ENCODE measurements around the gene LRRC37B.
"Not testable (repeated sequence)": the region's sequence is repeated elsewhere in the genome, so short reads cannot be mapped to it uniquely, and the experiment has no call there.

The LRRC37B gene

DNA sequence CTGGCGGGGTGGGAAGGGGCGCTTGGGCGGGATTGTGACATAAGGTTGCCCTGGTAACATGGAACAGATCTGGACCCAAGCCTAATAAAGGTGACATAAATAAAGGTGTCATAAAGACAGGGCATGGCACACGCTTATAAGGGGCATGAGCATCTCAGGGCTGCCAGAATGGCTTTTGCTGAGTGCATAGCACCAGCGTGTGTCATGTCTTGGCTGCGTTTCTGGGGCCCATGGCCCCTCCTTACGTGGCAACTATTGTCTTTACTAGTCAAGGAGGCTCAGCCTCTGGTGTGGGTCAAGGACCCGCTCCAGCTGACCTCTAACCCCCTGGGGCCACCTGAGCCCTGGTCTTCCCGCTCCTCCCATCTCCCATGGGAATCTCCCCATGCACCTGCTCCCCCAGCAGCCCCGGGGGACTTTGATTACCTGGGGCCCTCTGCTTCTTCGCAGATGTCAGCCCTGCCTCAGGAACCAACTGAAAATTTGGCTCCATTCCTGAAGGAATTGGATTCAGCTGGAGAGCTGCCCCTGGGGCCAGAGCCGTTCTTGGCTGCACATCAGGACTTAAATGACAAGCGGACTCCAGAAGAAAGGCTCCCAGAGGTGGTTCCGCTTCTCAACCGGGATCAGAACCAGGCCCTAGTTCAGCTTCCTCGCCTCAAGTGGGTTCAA is 13.9 kb downstream of the LRRC37B start:
- TF ChIP-seq ZNF274 (IDR thresholded peaks at IDR 0.05; ENCODE audit: low read depth, low read length), result no peak

DNA sequence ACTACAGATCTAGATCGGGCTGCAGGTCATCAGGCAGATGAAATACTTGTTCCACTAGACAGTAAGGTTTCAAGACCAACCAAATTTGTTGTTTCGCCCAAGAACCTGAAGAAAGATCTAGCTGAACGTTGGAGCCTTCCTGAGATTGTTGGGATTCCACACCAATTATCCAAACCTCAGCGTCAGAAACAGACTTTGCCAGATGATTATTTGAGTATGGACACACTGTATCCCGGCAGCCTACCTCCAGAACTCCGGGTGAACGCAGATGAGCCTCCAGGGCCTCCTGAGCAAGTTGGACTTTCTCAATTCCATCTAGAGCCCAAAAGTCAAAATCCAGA is 14.4 kb downstream of the LRRC37B start:
- H3K4me3 ChIP-seq (ENCODE audit: low read length), result no peak overlapping the region
- no peak for TF ChIP-seq ZNF274 (IDR thresholded peaks at IDR 0.05; ENCODE audit: low read depth, low read length)

More for the DNA sequence above, 13.9 kb downstream of the LRRC37B start:
- H3K4me3 ChIP-seq (ENCODE audit: low read length), result no peak overlapping the region

DNA sequence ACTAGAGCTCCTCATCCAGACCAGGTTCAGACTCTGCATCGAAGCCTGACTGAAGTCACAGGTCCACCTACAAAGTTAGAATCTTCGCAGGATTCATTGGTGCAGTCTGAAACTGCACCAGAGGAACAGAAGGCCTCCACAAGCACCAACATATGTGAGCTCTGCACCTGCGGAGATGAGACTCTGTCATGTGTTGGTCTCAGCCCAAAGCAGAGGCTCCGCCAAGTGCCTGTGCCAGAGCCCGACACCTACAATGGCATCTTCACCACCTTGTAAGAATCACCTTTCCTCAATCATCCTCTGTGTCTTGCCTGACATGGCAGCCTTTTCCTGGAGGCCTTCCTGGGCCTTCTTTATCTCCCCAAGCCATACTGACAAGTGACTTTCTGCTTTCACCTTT is 15.4 kb downstream of the LRRC37B start:
- H3K4me3 ChIP-seq (ENCODE audit: low read length), result not testable (repeated sequence)

DNA sequence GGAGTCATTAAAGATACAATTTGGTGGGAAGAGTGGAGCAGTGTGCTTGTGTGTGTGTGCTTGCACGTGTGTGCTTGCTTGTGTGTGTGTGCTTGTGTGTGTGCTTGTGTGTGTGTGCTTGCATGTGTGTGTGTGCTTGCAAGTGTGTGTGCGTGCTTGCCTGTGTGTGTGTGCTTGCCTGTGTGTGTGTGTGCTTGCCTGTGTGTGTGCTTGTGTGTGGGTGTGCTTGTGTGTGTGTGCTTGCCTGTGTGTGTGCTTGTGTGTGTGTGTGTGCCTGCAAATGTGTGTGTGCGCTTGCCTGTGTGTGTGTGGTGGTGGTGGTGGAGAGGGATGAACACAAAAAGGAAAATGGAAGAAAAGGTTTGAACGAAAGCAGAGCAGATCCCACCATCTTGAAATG is 20.1 kb downstream of the LRRC37B start:
- not testable (repeated sequence) for H3K4me3 ChIP-seq (ENCODE audit: low read length)

DNA sequence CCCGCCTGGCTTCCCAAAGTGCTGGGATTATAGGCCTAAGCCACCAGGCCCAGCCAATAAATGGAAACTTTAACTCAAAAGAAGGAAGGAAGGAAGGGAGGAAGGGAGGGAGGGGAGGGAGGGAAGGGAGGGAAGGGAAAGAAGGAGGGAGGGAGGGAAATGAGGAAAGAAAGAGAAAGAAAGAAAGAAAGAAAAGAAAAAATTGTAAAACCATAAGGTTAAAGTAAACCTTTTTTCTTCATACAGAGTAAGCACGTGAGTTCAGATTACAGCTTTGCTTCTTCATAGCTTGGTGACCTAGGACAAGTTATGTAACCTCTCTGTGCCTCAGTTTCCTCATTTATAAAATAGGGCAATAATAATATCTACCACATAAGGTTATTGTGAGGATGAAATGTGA is 26.0 kb downstream of the LRRC37B start:
- no peak overlapping the region for H3K4me3 ChIP-seq (ENCODE audit: low read length)
- TF ChIP-seq ZNF274 (IDR thresholded peaks at IDR 0.05; ENCODE audit: low read depth, low read length), result no peak

DNA sequence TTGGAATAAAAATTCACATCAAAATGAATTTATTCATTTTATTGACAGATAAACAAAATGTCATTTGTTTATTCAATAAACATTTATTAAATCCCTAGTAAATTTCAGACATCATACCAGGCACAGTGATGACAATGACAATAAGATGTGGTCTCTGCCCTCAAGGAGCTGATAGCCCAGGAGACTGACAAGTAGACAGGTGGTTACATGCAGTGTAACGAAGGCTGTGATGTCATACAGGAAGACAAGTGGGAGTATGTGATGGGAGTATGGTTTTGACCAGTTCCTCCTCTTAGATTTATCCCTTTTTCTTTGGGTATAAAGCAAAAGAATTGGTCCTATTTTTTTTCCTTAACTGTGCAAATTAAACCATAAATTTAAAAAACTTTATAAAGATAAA is 26.6 kb downstream of the LRRC37B start:
- not testable (repeated sequence) for H3K4me3 ChIP-seq (ENCODE audit: low read length)

DNA sequence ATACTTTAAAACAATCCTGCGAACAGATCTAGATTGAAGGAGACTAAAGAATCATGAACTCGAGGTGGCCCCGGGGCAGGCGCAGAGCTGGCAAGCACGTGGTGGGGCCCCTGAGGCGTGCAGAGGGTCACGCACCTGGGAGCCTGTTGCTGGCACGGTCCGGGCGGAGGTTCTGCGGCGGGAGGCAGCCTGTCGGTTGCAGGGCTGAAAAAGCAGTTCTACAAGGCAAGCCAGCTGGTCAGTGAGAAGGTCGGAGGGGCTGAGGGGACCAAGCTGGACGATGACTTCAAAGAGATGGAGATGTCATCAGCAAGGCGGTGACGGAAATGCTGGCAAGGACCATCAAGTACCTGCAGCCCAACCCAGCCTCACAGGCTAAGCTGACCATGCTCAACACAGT is 33.1 kb downstream of the LRRC37B start:
- not testable (repeated sequence) for H3K4me3 ChIP-seq (ENCODE audit: low read length)

DNA sequence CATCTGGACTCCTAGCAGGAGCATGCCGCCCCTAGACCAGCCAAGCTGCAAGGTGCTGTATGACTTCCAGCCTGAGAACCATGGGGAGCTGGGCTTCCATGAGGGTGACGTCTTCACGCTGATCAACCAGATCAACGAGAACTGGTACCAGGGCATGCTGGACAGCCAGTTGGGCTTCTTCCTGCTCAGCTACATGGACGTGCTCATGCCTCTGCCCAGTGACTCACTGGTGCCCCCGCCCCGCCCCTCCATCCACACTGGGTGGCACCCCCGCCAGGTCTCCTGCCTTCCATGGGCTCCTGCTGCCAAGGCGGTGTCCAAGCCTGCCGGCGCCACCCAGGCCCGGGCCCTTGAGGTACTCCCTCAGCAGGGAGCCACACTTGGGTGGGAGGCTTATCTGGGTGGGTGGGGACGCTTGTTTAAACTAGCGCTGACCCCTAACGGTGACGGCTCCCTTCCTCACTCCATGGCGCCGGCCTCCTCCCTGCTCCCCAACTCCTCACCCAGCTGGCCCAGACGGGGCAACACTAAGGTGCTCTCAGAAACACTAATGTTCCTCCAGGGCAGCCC is 34.2 kb downstream of the LRRC37B start:
- H3K4me3 ChIP-seq (ENCODE audit: low read length), result not testable (repeated sequence)

DNA sequence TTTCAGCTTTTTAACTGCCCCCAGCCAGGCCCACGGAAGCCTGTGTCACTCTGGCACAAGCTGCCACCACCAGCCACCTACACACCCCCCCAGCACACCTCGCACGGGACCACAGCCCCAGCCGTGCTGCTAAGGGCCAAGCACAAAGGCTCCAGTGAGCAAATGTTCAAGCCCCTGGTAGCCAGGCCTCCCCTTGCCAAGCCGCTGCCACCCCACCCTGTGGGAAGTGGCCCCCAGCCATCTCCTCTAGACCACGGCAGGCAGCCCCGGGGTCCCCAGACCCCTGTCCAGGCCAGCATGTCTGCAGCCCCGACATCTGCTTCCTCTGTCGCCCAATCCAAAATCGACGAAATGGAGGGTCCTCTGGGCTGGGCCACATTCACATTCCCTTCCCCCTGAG is 35.1 kb downstream of the LRRC37B start:
- not testable (repeated sequence) for H3K4me3 ChIP-seq (ENCODE audit: low read length)

DNA sequence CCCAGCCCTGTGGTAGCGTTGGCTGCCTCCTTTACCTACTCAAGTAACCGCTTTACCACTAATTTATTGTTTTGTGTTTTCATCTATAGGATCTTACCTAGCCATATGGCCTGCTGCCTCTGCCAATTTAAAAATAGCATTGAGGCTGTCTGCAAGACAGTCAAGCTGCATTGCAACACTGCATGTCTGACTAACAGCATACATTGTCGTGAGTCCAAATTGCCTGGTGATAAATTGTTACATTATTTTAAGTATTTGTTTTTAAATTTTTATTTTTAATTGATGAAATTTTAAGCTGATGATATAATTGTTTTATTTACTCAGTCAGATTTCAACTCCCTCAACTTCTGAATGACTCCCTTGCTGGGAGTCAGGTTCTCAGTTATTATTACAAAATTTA is 38.4 kb downstream of the LRRC37B start:
- not testable (repeated sequence) for H3K4me3 ChIP-seq (ENCODE audit: low read length)

DNA sequence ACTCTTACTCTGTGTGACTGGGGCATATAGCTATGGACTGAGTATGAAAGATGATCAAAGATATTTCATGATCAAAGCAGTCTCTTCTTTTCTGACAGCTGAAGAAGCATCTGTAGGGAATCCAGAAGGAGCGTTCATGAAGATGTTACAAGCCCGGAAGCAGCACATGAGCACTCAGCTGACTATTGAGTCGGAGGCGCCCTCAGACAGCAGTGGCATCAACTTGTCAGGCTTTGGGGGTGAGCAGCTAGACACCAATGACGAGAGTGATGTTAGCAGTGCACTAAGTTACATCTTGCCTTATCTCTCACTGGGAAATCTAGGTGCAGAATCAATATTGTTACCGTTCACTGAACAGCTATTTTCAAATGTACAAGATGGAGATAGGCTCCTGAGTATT is 40.5 kb downstream of the LRRC37B start:
- not testable (repeated sequence) for H3K4me3 ChIP-seq (ENCODE audit: low read length)

DNA sequence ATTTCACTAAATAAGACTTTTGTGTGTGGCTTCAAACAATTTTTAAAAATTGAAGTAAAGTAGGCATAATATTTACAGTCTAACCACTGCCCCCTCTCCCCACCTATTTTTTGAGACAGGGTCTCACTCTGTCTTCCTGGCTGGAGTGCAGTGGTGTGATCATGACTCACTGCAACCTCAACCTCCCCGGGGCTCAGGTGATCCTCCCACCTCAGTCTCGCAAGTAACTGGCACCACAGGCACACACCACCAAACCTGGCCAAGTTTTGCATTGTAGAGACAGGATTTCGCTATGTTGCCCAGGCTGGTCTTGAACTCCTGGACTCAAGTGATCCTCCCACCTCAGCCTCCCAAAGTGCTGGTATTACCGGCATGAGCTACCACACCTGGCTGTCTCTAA is 47.8 kb downstream of the LRRC37B start:
- not testable (repeated sequence) for H3K4me3 ChIP-seq (ENCODE audit: low read length)

DNA sequence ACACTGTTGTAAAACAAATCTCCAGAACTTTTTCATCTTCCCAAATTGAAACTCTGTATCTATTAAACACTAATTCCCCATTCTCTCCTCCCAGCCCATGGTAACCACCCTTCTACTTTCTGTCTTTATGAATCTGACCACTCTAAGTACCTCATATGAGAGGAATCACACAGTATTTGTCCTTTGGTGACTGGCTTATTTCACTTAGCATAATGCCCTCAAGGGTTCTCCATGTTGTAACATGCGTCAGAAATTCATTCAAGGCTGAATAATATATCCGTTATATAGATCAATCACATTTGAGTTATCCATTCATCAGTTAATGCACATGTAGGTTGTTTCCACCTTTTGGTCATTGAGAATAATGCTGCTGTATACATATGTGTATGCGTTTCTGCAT is 48.2 kb downstream of the LRRC37B start:
- not testable (repeated sequence) for H3K4me3 ChIP-seq (ENCODE audit: low read length)

DNA sequence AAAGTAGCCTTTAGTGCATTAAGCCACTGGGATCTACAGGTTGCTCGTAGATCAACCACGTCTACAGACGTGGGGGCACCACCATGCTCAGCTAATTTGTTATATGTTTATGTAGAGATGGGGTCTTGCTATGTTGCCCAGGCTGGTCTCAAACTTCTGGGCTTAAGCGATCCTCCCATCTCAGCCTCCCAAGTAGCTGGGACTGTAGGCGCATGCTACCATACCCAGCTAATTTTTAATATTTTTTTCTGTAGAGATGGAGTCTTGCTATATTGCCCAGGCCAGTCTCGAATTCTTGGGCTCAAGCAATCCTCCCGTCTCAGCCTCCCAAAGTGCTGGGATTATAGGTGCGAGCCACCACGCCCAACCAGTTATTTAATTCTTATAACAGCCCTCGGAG is 49.3 kb downstream of the LRRC37B start:
- not testable (repeated sequence) for H3K4me3 ChIP-seq (ENCODE audit: low read length)

DNA sequence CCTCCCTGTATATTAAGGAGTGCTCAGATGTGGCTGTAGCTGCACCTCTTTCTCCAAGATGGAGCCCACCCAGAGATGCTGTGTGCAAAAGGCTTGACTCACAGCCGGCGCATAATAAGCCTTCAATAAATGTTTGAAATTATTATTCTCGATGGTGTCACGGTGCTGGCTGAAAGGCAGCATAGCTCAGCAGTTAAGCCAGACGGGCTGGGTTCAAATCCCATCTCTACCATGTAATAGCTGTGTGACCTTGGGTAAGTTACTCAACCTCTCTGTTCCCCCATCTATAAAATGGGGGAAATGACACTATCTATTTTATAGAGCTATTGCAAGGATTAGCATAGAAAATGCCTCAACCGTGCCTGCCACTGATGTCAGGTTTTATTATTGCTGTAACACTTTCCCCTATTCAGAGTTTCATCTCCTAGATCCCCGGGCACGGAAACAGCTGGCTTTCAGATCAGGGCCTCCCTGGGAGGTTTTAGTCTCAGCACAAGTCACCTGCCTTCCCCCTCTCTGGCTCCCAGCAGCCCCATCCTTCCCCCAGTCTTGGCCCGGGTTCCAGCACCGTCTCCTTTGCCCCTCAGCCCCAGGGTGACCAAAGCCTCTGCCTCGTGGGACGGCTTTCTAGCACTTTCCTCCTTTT is 50.4 kb downstream of the LRRC37B start:
- not testable (repeated sequence) for H3K4me3 ChIP-seq (ENCODE audit: low read length)

DNA sequence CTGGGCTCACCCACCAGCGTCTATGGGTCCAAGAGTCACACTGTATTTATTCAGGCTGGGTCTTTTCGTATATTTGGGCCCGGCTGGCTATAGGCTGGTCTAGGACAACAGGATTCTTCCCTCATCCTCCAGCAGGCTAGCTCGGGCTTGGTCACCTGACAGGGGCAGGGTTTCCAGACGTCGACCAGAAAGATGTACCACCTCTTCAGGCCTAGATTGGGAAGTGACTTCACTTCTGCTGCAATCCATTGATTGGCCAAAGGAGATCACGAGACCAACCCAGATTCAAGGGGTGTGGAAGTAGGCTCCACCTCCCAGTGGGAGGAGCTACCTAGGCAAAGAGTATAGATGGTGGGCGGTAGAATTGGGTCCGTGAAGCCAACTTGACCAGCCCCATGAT is 53.5 kb downstream of the LRRC37B start:
- H3K4me3 ChIP-seq (ENCODE audit: low read length), result not testable (repeated sequence)

DNA sequence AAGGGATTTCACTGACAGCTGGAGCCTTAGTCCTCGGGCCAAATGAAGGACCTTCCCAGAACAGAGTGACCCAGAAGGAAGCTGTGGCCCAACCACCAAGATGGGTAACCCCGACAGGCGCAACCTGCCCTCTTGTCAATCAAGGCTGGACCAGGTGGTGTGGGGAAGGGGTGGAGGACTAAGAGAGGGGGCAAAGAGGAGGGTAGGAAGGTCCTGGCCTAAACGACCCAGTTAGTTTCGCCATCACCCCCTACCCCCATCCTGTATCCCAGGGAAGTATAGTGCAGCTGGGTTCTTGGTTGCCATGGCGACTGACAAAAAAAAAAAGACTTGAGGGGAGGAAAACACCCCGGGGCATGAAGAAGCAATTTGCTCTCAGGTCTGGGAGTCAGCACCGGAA is 54.7 kb downstream of the LRRC37B start:
- not testable (repeated sequence) for H3K4me3 ChIP-seq (ENCODE audit: low read length)

DNA sequence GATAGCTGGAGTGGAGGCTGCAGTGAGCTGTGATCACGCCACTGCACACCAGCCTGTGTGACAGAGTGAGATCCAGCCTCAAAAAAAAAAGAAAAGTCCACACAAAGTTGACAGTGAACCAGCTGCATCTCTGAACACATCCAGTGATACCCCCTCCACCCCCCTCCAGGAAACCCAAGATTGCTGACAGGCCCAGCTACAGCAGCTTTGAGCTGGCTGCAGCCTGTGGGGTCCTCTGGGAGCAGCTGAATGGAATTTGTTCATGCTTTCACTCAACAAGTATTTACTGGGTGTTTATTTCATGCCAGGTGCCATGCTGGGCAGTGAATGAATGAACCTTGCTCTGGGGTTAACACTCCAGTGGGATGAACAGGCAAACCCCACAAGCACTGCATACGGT is 56.9 kb downstream of the LRRC37B start:
- H3K4me3 ChIP-seq (ENCODE audit: low read length), result not testable (repeated sequence)

DNA sequence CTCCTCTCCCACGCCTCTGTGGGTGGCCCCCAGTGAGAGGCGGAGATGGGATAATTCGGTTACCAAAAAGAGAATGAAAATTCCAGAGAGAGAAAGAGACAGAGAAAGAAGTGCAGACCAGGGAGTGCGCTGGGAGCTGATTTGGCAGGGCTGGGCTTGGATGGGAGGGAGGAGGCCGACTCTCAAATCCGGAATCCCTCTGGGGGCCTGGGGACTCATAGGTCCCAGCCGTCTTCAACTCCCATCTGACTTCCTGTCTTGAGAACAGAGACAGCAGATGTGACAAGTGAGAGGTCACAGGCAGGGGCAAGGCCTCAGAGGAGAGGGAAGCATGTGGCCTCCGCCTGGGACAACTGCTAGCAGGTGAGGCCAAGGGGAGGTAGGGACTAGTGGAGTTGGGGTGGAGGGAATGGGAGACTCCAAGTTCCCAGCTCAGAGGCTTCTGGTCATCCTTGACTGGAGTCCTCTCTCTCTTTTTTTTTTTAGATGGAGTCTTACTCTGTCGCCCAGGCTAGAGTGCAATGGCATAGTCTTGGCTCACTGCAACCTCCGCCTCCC is 59.0 kb downstream of the LRRC37B start:
- H3K4me3 ChIP-seq (ENCODE audit: low read length), result not testable (repeated sequence)

DNA sequence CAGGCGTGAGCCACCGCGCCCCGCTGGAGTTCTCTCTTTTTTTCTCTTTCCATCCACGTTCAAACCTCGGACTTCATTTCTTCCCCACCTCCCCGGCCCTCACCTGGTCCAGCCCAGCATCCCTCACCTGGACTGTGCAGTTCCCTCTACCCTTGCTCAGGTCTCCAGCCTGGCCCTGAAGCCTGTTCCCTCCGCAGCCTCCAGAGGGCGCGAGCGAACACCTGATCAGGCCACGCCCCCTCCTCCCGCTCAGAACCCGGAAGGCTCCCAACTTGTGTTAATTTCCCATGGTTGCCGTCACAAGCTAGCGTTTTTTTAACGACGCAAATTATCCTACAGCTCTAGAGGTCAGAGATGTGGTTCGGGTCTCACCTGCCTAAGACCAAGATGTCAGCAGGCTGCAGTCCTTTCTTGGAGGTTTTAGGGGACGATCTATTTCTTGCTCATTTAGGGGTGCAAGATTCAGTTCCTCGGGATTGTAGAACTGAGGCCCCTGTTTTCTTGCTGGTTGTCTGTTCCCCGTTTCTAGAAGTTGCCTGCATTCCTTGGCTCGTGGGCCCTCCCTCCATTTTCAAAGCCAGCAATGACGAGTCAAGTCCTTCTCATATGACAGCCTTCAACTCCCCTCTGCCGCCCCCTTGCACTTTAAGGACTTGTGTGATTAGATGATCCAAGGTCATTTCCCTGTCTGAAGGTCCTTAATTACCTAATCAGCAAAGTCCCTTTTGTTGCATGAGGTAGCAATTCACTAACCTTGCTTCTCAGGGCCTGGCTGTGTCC is 59.9 kb downstream of the LRRC37B start:
- not testable (repeated sequence) for H3K4me3 ChIP-seq (ENCODE audit: low read length)

DNA sequence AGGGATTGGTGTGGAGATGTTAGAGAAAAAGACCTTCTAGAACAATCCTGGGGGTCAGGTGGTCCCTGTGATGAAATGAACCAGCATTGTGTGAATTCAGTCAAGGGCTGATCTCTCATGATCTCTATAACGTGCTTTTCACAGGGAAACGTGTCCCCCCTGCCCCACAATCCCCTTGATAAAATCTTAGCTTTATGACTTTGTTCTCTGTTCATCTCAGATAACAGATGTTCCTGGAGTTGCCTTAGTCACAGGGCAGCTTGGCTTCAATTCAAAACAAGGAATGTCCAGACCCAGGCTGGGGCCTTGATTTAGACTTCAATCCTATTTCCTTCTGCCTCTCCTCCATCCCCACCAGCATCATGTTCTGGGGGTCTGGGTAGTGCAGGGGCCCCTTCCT is 61.9 kb downstream of the LRRC37B start:
- H3K4me3 ChIP-seq (ENCODE audit: low read length), result not testable (repeated sequence)

Data from GM08714 (cell line).